HG02623 (cell line): ENCODE measurements around the gene RPTOR.

Experiments used
- ATAC-seq: cut with Tn5 transposase; IDR thresholded peaks from one replicate; pipeline ENCODE4 v1.9.1; 2021; ENCODE audit warnings: moderate library complexity; ENCODE audit not compliant: unreplicated experiment

The RPTOR gene

GRCh38 chr17:80938556-80938955 is 393.9 kb downstream of the RPTOR start:
- ATAC-seq = no peak

GRCh38 chr17:80939151-80940145 is 394.8 kb downstream of the RPTOR start:
- no peak for ATAC-seq

GRCh38 chr17:80940171-80941123 is 395.8 kb downstream of the RPTOR start:
- ATAC-seq = no peak

GRCh38 chr17:80941171-80941570 is 396.5 kb downstream of the RPTOR start:
- no peak for ATAC-seq

GRCh38 chr17:80941743-80942422 is 397.2 kb downstream of the RPTOR start:
- no peak for ATAC-seq

GRCh38 chr17:80942423-80943345 is 398.0 kb downstream of the RPTOR start:
- no peak for ATAC-seq

- ATAC-seq = no peak
These were observed 398.9 kb downstream of the RPTOR start for GRCh38 chr17:80943346-80944145.

GRCh38 chr17:80944326-80944725 is 399.7 kb downstream of the RPTOR start:
- no peak for ATAC-seq

- ATAC-seq = no peak
These were observed 401.1 kb downstream of the RPTOR start for GRCh38 chr17:80945736-80946135.

- no peak for ATAC-seq
These were observed 401.8 kb downstream of the RPTOR start for GRCh38 chr17:80946449-80946848.

GRCh38 chr17:80947200-80947940 is 402.7 kb downstream of the RPTOR start:
- ATAC-seq = no peak

- no peak for ATAC-seq
These were observed 403.7 kb downstream of the RPTOR start for GRCh38 chr17:80948019-80948975.

- no peak for ATAC-seq
These were observed 404.4 kb downstream of the RPTOR start for GRCh38 chr17:80948976-80949450.

GRCh38 chr17:80949451-80950421 is 405.1 kb downstream of the RPTOR start:
- ATAC-seq = no peak

GRCh38 chr17:80950466-80951120 is 406.0 kb downstream of the RPTOR start:
- no peak for ATAC-seq
